Uterus (tissue), 2 donors: ENCODE results near the gene CAMK1.

Source experiments
- POLR2A ChIP-seq, 2 donors: fragments of 450-650 bp; IDR thresholded peaks; one replicate each; pipeline ENCODE4 v1.6.1; 2016; ENCODE audit warnings: antibody characterized with exemption in 2 of 2, mild to moderate bottlenecking in 1 of 2, moderate library complexity in 1 of 2
- TF ChIP-seq, protein P1 (sequence below), 4 experiments: fragments of 200-600 bp in 2 of 4; fragments of 450-650 bp in 2 of 4; sonication (generic) in 2 of 4; IDR thresholded peaks; one replicate each; pipeline ENCODE4 v1.5.1; 2016 to 2019; ENCODE audit warnings: antibody characterized with exemption in 4 of 4, mild to moderate bottlenecking in 2 of 4, moderate library complexity in 1 of 4

DNA sequence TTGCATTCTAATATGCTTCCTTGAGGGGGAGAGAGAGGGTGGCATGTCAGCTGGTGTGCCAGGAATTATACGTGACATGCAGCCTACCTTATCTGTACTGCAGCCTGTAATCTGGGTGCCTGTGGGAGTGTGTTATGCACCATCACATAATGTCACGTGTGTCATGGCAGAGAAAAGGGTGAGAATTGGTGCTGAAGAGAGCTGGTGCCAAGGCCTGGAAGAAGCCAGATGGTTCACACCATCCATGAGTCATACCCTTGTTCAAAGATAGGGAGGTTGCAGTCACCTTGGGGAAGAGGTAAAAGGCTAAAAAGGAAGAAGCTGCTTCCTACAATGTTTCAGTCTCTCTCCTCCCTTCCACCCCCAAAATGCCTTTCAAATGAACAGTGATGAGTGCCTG, 32.9 kb downstream of the CAMK1 start:
- TF ChIP-seq POLR2A (IDR thresholded peaks at IDR 0.05) = no peak
- TF ChIP-seq, protein P1, sequence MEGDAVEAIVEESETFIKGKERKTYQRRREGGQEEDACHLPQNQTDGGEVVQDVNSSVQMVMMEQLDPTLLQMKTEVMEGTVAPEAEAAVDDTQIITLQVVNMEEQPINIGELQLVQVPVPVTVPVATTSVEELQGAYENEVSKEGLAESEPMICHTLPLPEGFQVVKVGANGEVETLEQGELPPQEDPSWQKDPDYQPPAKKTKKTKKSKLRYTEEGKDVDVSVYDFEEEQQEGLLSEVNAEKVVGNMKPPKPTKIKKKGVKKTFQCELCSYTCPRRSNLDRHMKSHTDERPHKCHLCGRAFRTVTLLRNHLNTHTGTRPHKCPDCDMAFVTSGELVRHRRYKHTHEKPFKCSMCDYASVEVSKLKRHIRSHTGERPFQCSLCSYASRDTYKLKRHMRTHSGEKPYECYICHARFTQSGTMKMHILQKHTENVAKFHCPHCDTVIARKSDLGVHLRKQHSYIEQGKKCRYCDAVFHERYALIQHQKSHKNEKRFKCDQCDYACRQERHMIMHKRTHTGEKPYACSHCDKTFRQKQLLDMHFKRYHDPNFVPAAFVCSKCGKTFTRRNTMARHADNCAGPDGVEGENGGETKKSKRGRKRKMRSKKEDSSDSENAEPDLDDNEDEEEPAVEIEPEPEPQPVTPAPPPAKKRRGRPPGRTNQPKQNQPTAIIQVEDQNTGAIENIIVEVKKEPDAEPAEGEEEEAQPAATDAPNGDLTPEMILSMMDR (IDR thresholded peaks at IDR 0.05) = no peak
